Cardiac septum (tissue), 1 donor: Measurements from ENCODE around the gene TSHZ1. TPM values are rescaled to one million over a fixed set of nuclear protein-coding genes. Genes with fewer than 3 reads are reported as not detected.
"Not testable (repeated sequence)": the region's sequence is repeated elsewhere in the genome, so short reads cannot be mapped to it uniquely, and the experiment has no call there.

Experiments
- DNase-seq: peaks from one replicate; pipeline ENCODE4 v3.0.0-alpha.2; 2020; ENCODE audit warnings: low spot score
- intact Hi-C: fragments of 100-400 bp; cut with DNase I; formaldehyde crosslinking; loops from one replicate; pipeline ENCODE4 v1.14.0; 2022
- total RNA-seq: library from RNA; stranded (reverse); fragmentation: NEBNext Ultra II Directional; extraction: Animal tissue kit (Norgen Biotek cat#: 25700); gene quantifications from one replicate; pipeline ENCODE4 v1.2.1, GENCODE V29; 2021
- donor health status: DM: no; HTN: no; CAD: no.

The TSHZ1 gene
- total RNA-seq, 1 donor from 2014 or later: 13.3 TPM

- no peak for DNase-seq
- intact Hi-C loops: no loop called here
Measured at GRCh38 chr18:75317703-75318102, 107.1 kb downstream of the TSHZ1 start.

GRCh38 chr18:75319905-75320304 is 109.3 kb downstream of the TSHZ1 start:
- no peak for DNase-seq
- intact Hi-C loops: no loop called here

GRCh38 chr18:75320506-75320905 is 109.9 kb downstream of the TSHZ1 start:
- no peak for DNase-seq
- intact Hi-C loops: no loop called here

- no peak for DNase-seq
- intact Hi-C loops: no loop called here
Measured at GRCh38 chr18:75321431-75321830, 110.8 kb downstream of the TSHZ1 start.

GRCh38 chr18:75322206-75322605 is 111.6 kb downstream of the TSHZ1 start:
- no peak for DNase-seq
- intact Hi-C loops: no loop called here

GRCh38 chr18:75323821-75324585 is 113.4 kb downstream of the TSHZ1 start:
- intact Hi-C loops: no loop called here
- no peak for DNase-seq

- intact Hi-C loops: no loop called here
- DNase-seq: no peak
Measured at GRCh38 chr18:75324686-75325257, 114.2 kb downstream of the TSHZ1 start.

GRCh38 chr18:75329753-75330152 is 119.2 kb downstream of the TSHZ1 start:
- intact Hi-C loops, DNase-seq: not testable (repeated sequence)

GRCh38 chr18:75330308-75330707 is 119.7 kb downstream of the TSHZ1 start:
- no peak for DNase-seq
- intact Hi-C loops: no loop called here

- intact Hi-C loops: no loop called here
- DNase-seq: no peak
Measured at GRCh38 chr18:75334869-75335268, 124.3 kb downstream of the TSHZ1 start.

- DNase-seq: no peak
- intact Hi-C loops: no loop called here
Measured at GRCh38 chr18:75335511-75335910, 124.9 kb downstream of the TSHZ1 start.

- no peak for DNase-seq
- intact Hi-C loops: no loop called here
Measured at GRCh38 chr18:75336767-75337166, 126.2 kb downstream of the TSHZ1 start.

- DNase-seq: no peak
- intact Hi-C loops: no loop called here
Measured at GRCh38 chr18:75337348-75337747, 126.8 kb downstream of the TSHZ1 start.

- no peak for DNase-seq
- intact Hi-C loops: no loop called here
Measured at GRCh38 chr18:75338631-75339030, 128.0 kb downstream of the TSHZ1 start.

Other genes with a start within 250 kb of the TSHZ1 start
- gene PTGR3, start 1.7 kb upstream of the TSHZ1 start, total RNA-seq: 33.7 TPM
- gene SMIM21, start 216.9 kb downstream of the TSHZ1 start, total RNA-seq: not detected